EH (cell line): ENCODE measurements around the gene KCNE3.

Experiments used
- DNase-seq: peaks from one replicate; pipeline ENCODE4 v3.0.0-alpha.2; 2015; ENCODE audit warnings: low read depth

Gene KCNE3

GRCh38 chr11:74471668-74472429 is 4.5 kb upstream of the KCNE3 start:
- no peak for DNase-seq

GRCh38 chr11:74471037-74471436 is 3.7 kb upstream of the KCNE3 start:
- DNase-seq = no peak

GRCh38 chr11:74470526-74470925 is 3.2 kb upstream of the KCNE3 start:
- DNase-seq = no peak

GRCh38 chr11:74468936-74469335 is 1.6 kb upstream of the KCNE3 start:
- DNase-seq = no peak

GRCh38 chr11:74468521-74468920 is 1.2 kb upstream of the KCNE3 start:
- no peak for DNase-seq

- no peak for DNase-seq
These were observed 709 bp upstream of the KCNE3 start for GRCh38 chr11:74468058-74468457.

- no peak for DNase-seq
These were observed 2.0 kb downstream of the KCNE3 start for GRCh38 chr11:74465291-74465708.

- DNase-seq = no peak
These were observed 2.6 kb downstream of the KCNE3 start for GRCh38 chr11:74464746-74465145.

- no peak for DNase-seq
These were observed 4.1 kb downstream of the KCNE3 start for GRCh38 chr11:74463216-74463615.

GRCh38 chr11:74462631-74463030 is 4.7 kb downstream of the KCNE3 start:
- no peak for DNase-seq

- peak; percentile 11 for DNase-seq
These were observed 5.3 kb downstream of the KCNE3 start for GRCh38 chr11:74462009-74462408.

GRCh38 chr11:74460481-74461154 is 6.7 kb downstream of the KCNE3 start:
- peak; percentile 59 for DNase-seq

GRCh38 chr11:74460065-74460464 is 7.3 kb downstream of the KCNE3 start:
- DNase-seq = no peak

- no peak for DNase-seq
These were observed 7.8 kb downstream of the KCNE3 start for GRCh38 chr11:74459584-74459983.

- no peak for DNase-seq
These were observed 10.0 kb downstream of the KCNE3 start for GRCh38 chr11:74457356-74457755.

- DNase-seq = peak; percentile 66
These were observed 13.9 kb downstream of the KCNE3 start for GRCh38 chr11:74453373-74453975.

GRCh38 chr11:74452366-74452765 is 15.0 kb downstream of the KCNE3 start:
- DNase-seq = no peak

- DNase-seq = no peak
These were observed 17.0 kb downstream of the KCNE3 start for GRCh38 chr11:74450318-74450717.

GRCh38 chr11:74449369-74449931 is 17.9 kb downstream of the KCNE3 start:
- DNase-seq = peak; percentile 84

GRCh38 chr11:74447720-74448119 is 19.6 kb downstream of the KCNE3 start:
- DNase-seq = no peak

GRCh38 chr11:74446532-74446938 is 20.8 kb downstream of the KCNE3 start:
- peak; percentile 24 for DNase-seq

GRCh38 chr11:74444173-74444826 is 23.0 kb downstream of the KCNE3 start:
- DNase-seq = no peak
